ENCODE results near the gene D2HGDH. TPM values are rescaled to one million over a fixed set of nuclear protein-coding genes. Genes with fewer than 3 reads are reported as not detected.

D2HGDH gene
- polyA plus RNA-seq (2013, experiment 1 of 2) = 1.6 TPM
- 1.9 TPM for polyA plus RNA-seq (2013, experiment 2 of 2)

GRCh38 chr2:241734467-241735208 is at the start of gene D2HGDH:
D2HGDH (plus strand) TSS chr2:241734630; CDS start chr2:241735225, 595 bp downstream.
- Histone ChIP-seq H3K4ac (ENCODE audit: low read depth, low read length) (peak within 1 kb of the TSS; percentile 75), H3K18ac (ENCODE audit: low read length) (peak within 1 kb of the TSS; percentile 78), H3K27ac (ENCODE audit: low read depth, low read length) (no peak within 1 kb of the TSS), H3K79me2 (ENCODE audit: control insufficient read depth, insufficient read depth, low read length) (no peaks in the 10 kb centered on the region), H3K36me3 (ENCODE audit: control insufficient read depth, insufficient read depth, low read length) (no peaks in the 10 kb centered on the region), H3K23ac (ENCODE audit: low read length) (peak within 1 kb of the TSS; percentile 89), H4K8ac (ENCODE audit: low read depth, low read length) (no peak within 1 kb of the TSS), H4K5ac (ENCODE audit: low read length) (no peak within 1 kb of the TSS), H2BK120ac (ENCODE audit: low read depth, low read length) (no peak within 1 kb of the TSS), H3K4me3 (ENCODE audit: low read length) (peak within 1 kb of the TSS; percentile 44), H3K56ac (ENCODE audit: low read length) (peak within 1 kb of the TSS; percentile 93), H3K27me3 (ENCODE audit: insufficient read depth, low read length, poor library complexity) (no peaks in the 10 kb centered on the region), H3K4me1 (ENCODE audit: control insufficient read depth, low read depth, low read length) (no peaks in the 10 kb centered on the region), H3K9ac (ENCODE audit: low read length) (peak within 1 kb of the TSS; percentile 81), H3K79me1 (ENCODE audit: low read length) (no peaks in the 10 kb centered on the region), H2AK5ac (ENCODE audit: low read length) (no peak within 1 kb of the TSS), H3K4me2 (ENCODE audit: low read length) (peak within 1 kb of the TSS; percentile 72), H2BK5ac (ENCODE audit: low read length) (no peak within 1 kb of the TSS), H2BK15ac (replicated peaks; ENCODE audit: low read depth) (no peak within 1 kb of the TSS)
- DNase-seq = peak; percentile 89
- WGBS (ENCODE audit: extremely low coverage, insufficient coverage, low lambda C conversion rate) = no CpG with 5 or more reads among the region's 98 CpGs

DNA sequence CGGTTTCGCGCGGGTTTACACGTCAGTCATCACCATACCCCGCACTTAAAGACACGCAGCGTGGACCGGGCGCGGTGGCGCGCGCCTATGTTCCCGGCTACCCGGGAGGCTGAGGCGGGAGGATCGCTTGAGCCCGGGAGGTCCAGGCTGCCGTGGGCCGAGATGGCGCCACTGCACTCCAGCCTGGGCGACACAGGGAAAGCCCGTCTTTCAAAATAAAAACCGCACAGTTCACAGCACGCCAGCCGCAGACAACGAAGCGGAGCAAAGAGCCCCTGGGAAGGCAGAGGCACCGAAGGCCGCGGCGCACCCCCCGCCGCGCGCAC is 48.1 kb upstream of the D2HGDH start:
- Histone ChIP-seq H3K56ac (ENCODE audit: low read length) (peak overlapping the region; percentile 96), H3K4ac (ENCODE audit: low read depth, low read length) (peak overlapping the region; percentile 38), H3K79me1 (ENCODE audit: low read length) (peaks cover 15% of the 10 kb centered on the region), H4K8ac (ENCODE audit: low read depth, low read length) (peak overlapping the region; percentile 65), H2BK5ac (ENCODE audit: low read length) (no peak overlapping the region), H3K27me3 (ENCODE audit: insufficient read depth, low read length, poor library complexity) (no peaks in the 10 kb centered on the region), H3K4me2 (ENCODE audit: low read length) (peak overlapping the region; percentile 74), H3K18ac (ENCODE audit: low read length) (peak overlapping the region; percentile 81), H3K4me3 (ENCODE audit: low read length) (peak overlapping the region; percentile 80), H3K9ac (ENCODE audit: low read length) (peak overlapping the region; percentile 99), H4K5ac (ENCODE audit: low read length) (no peak overlapping the region), H3K4me1 (ENCODE audit: control insufficient read depth, low read depth, low read length) (peaks cover 3% of the 10 kb centered on the region), H2BK15ac (replicated peaks; ENCODE audit: low read depth) (no peak overlapping the region), H3K23ac (ENCODE audit: low read length) (no peak overlapping the region), H2AK5ac (ENCODE audit: low read length) (peak overlapping the region; percentile 54), H3K79me2 (ENCODE audit: control insufficient read depth, insufficient read depth, low read length) (peaks cover 16% of the 10 kb centered on the region), H2BK120ac (ENCODE audit: low read depth, low read length) (no peak overlapping the region), H3K36me3 (ENCODE audit: control insufficient read depth, insufficient read depth, low read length) (peaks cover 3% of the 10 kb centered on the region), H3K27ac (ENCODE audit: low read depth, low read length) (peak overlapping the region; percentile 85)
- WGBS (ENCODE audit: extremely low coverage, insufficient coverage, low lambda C conversion rate) = no CpG with 5 or more reads among the region's 37 CpGs
- DNase-seq = no peak

GRCh38 chr2:241686650-241687425 is 47.6 kb upstream of the D2HGDH start, which contains the start of gene DTYMK:
DTYMK (minus strand) TSS chr2:241686815; CDS start chr2:241686783, 32 bp downstream.
- H3K79me1 ChIP-seq (ENCODE audit: low read length) = peaks cover 15% of the 10 kb centered on the region
- H3K18ac ChIP-seq (ENCODE audit: low read length) = peak within 1 kb of the TSS; percentile 82
- no CpG with 5 or more reads among the region's 102 CpGs for WGBS (ENCODE audit: extremely low coverage, insufficient coverage, low lambda C conversion rate)
- H3K4me3 ChIP-seq (ENCODE audit: low read length) = peak within 1 kb of the TSS; percentile 95
- peaks cover 3% of the 10 kb centered on the region for H3K4me1 ChIP-seq (ENCODE audit: control insufficient read depth, low read depth, low read length)
- H3K9ac ChIP-seq (ENCODE audit: low read length) = peak within 1 kb of the TSS; percentile 99
- H3K4ac ChIP-seq (ENCODE audit: low read depth, low read length) = peak within 1 kb of the TSS; percentile 97
- H3K27ac ChIP-seq (ENCODE audit: low read depth, low read length) = peak within 1 kb of the TSS; percentile 85
- H2BK120ac ChIP-seq (ENCODE audit: low read depth, low read length) = no peak within 1 kb of the TSS
- no peak within 1 kb of the TSS for H2BK15ac ChIP-seq (replicated peaks; ENCODE audit: low read depth)
- no peaks in the 10 kb centered on the region for H3K27me3 ChIP-seq (ENCODE audit: insufficient read depth, low read length, poor library complexity)
- peak within 1 kb of the TSS; percentile 65 for H4K8ac ChIP-seq (ENCODE audit: low read depth, low read length)
- peak within 1 kb of the TSS; percentile 24 for H3K23ac ChIP-seq (ENCODE audit: low read length)
- peaks cover 3% of the 10 kb centered on the region for H3K36me3 ChIP-seq (ENCODE audit: control insufficient read depth, insufficient read depth, low read length)
- peak within 1 kb of the TSS; percentile 82 for H2AK5ac ChIP-seq (ENCODE audit: low read length)
- no peak within 1 kb of the TSS for H2BK5ac ChIP-seq (ENCODE audit: low read length)
- H3K4me2 ChIP-seq (ENCODE audit: low read length) = peak within 1 kb of the TSS; percentile 91
- DNase-seq = peak; percentile 97
- no peak within 1 kb of the TSS for H4K5ac ChIP-seq (ENCODE audit: low read length)
- H3K56ac ChIP-seq (ENCODE audit: low read length) = peak within 1 kb of the TSS; percentile 96
- peaks cover 16% of the 10 kb centered on the region for H3K79me2 ChIP-seq (ENCODE audit: control insufficient read depth, insufficient read depth, low read length)

DNA sequence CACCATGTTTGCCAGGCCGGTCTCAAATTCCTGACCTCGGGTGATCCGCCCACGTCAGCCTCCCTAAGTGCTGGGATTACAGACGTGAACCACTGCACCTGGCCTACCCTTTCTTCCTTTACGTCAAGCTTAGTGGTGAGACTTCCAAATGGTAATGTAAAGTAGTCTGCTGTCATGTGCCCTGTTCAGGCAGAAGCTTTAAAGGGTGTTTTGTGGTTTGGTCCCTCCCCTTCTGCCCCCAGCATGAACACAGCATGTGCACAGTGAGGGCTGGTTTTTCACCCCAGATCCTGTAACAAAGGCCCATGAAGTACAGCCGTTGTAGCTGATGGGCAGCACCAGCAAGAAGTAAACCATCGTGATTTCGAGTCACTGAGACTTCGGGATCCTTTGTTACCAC is 45.1 kb upstream of the D2HGDH start:
- Histone ChIP-seq H2BK120ac (ENCODE audit: low read depth, low read length) (no peak overlapping the region), H3K9ac (ENCODE audit: low read length) (no peak overlapping the region), H3K79me2 (ENCODE audit: control insufficient read depth, insufficient read depth, low read length) (peaks cover 15% of the 10 kb centered on the region), H2AK5ac (ENCODE audit: low read length) (no peak overlapping the region), H3K27ac (ENCODE audit: low read depth, low read length) (no peak overlapping the region), H3K56ac (ENCODE audit: low read length) (no peak overlapping the region), H3K4me2 (ENCODE audit: low read length) (no peak overlapping the region), H3K4me3 (ENCODE audit: low read length) (no peak overlapping the region), H3K23ac (ENCODE audit: low read length) (no peak overlapping the region), H3K27me3 (ENCODE audit: insufficient read depth, low read length, poor library complexity) (no peaks in the 10 kb centered on the region), H3K4me1 (ENCODE audit: control insufficient read depth, low read depth, low read length) (peaks cover 3% of the 10 kb centered on the region), H4K5ac (ENCODE audit: low read length) (no peak overlapping the region), H3K4ac (ENCODE audit: low read depth, low read length) (no peak overlapping the region), H3K36me3 (ENCODE audit: control insufficient read depth, insufficient read depth, low read length) (peaks cover 2% of the 10 kb centered on the region), H4K8ac (ENCODE audit: low read depth, low read length) (no peak overlapping the region), H2BK15ac (replicated peaks; ENCODE audit: low read depth) (no peak overlapping the region), H3K79me1 (ENCODE audit: low read length) (peaks cover 10% of the 10 kb centered on the region), H3K18ac (ENCODE audit: low read length) (no peak overlapping the region), H2BK5ac (ENCODE audit: low read length) (no peak overlapping the region)
- DNase-seq = no peak
- WGBS (ENCODE audit: extremely low coverage, insufficient coverage, low lambda C conversion rate) = no CpG with 5 or more reads among the region's 10 CpGs

- no peak overlapping the region for H3K56ac ChIP-seq (ENCODE audit: low read length)
- H3K79me1 ChIP-seq (ENCODE audit: low read length) = peaks cover 10% of the 10 kb centered on the region
- peaks cover 2% of the 10 kb centered on the region for H3K36me3 ChIP-seq (ENCODE audit: control insufficient read depth, insufficient read depth, low read length)
- H2BK5ac ChIP-seq (ENCODE audit: low read length) = no peak overlapping the region
- peaks cover 15% of the 10 kb centered on the region for H3K79me2 ChIP-seq (ENCODE audit: control insufficient read depth, insufficient read depth, low read length)
- H3K4ac ChIP-seq (ENCODE audit: low read depth, low read length) = no peak overlapping the region
- no peak overlapping the region for H4K8ac ChIP-seq (ENCODE audit: low read depth, low read length)
- no peak overlapping the region for H2BK120ac ChIP-seq (ENCODE audit: low read depth, low read length)
- no peaks in the 10 kb centered on the region for H3K27me3 ChIP-seq (ENCODE audit: insufficient read depth, low read length, poor library complexity)
- H3K23ac ChIP-seq (ENCODE audit: low read length) = no peak overlapping the region
- H3K4me1 ChIP-seq (ENCODE audit: control insufficient read depth, low read depth, low read length) = peaks cover 3% of the 10 kb centered on the region
- no peak overlapping the region for H3K4me2 ChIP-seq (ENCODE audit: low read length)
- no peak overlapping the region for H3K4me3 ChIP-seq (ENCODE audit: low read length)
- no peak overlapping the region for H3K18ac ChIP-seq (ENCODE audit: low read length)
- H3K27ac ChIP-seq (ENCODE audit: low read depth, low read length) = no peak overlapping the region
- H4K5ac ChIP-seq (ENCODE audit: low read length) = no peak overlapping the region
- H2AK5ac ChIP-seq (ENCODE audit: low read length) = no peak overlapping the region
- no peak for DNase-seq
- no peak overlapping the region for H2BK15ac ChIP-seq (replicated peaks; ENCODE audit: low read depth)
- WGBS (ENCODE audit: extremely low coverage, insufficient coverage, low lambda C conversion rate) = no CpG with 5 or more reads among the region's 6 CpGs
- no peak overlapping the region for H3K9ac ChIP-seq (ENCODE audit: low read length)
Measured at GRCh38 chr2:241690202-241690717, 44.2 kb upstream of the D2HGDH start.
